Transverse colon (tissue), 4 donors: ENCODE data around the gene ACTN4.

Experiments used
- CTCF ChIP-seq, 5 experiments: fragments of 200-600 bp in 3 of 5; fragments of 450-650 bp in 2 of 5; sonication (generic) in 3 of 5; IDR thresholded peaks; 1 replicate in 2 of 5; 2 replicates in 3 of 5; pipeline ENCODE4 v1.5.1; 2016 to 2017; ENCODE audit warnings: antibody characterized with exemption in 5 of 5, inconsistent platforms in 3 of 5, mild to moderate bottlenecking in 2 of 5, moderate library complexity in 1 of 5
- POLR2AphosphoS5 ChIP-seq, 3 donors: sonication (generic); formaldehyde crosslinking; IDR thresholded peaks; one replicate each; pipeline ENCODE4 v1.6.1; 2016; ENCODE audit warnings: antibody characterized with exemption in 3 of 3

GRCh38 chr19:38740257-38740592 lies 92.8 kb downstream of the ACTN4 start:
- TF ChIP-seq POLR2AphosphoS5 (IDR thresholded peaks at IDR 0.05) (no peak), CTCF (IDR thresholded peaks at IDR 0.05) (no peak)
